Sigmoid colon (tissue), 7 donors: ENCODE results near the gene BTC. TPM values are rescaled to one million over a fixed set of nuclear protein-coding genes. Genes with fewer than 3 reads are reported as not detected.
"Not testable (repeated sequence)": the region's sequence is repeated elsewhere in the genome, so short reads cannot be mapped to it uniquely, and the experiment has no call there.

Experiments
- DNase-seq: peaks from one replicate; pipeline ENCODE4 v3.0.0-alpha.2; 2019
- H3K27ac ChIP-seq, 4 donors: fragments of 200-600 bp; sonication (generic); one replicate each; pipeline ENCODE4 v1.5.1; 2016 to 2019; ENCODE audit warnings: mild to moderate bottlenecking in 1 of 4
- H3K27me3 ChIP-seq, 3 donors: fragments of 200-600 bp; sonication (generic); one replicate each; pipeline ENCODE4 v1.5.1; 2019; ENCODE audit warnings: mild to moderate bottlenecking in 1 of 3
- H3K36me3 ChIP-seq, 4 donors: fragments of 200-600 bp; sonication (generic); one replicate each; pipeline ENCODE4 v1.5.1; 2016 to 2019
- H3K4me1 ChIP-seq, 4 donors: fragments of 200-600 bp; sonication (generic); one replicate each; pipeline ENCODE4 v1.5.1; 2017 to 2019
- H3K4me3 ChIP-seq, 4 donors: fragments of 200-600 bp; sonication (generic); one replicate each; pipeline ENCODE4 v1.5.1; 2017 to 2019; ENCODE audit warnings: mild to moderate bottlenecking in 2 of 4, moderate library complexity in 1 of 4
- H3K9me3 ChIP-seq, 4 donors: fragments of 200-600 bp in 3 of 4; sonication (generic) in 3 of 4; one replicate each; pipeline versions ENCODE4 v1.5.1 to v1.6.1; 2013 to 2019
- CTCF ChIP-seq, 4 experiments: fragments of 450-650 bp in 3 of 4; fragments of 200-600 bp in 1 of 4; IDR thresholded peaks; one replicate each; pipeline ENCODE4 v1.5.1; 2016 to 2019; ENCODE audit warnings: antibody characterized with exemption in 4 of 4, mild to moderate bottlenecking in 3 of 4, moderate library complexity in 2 of 4
- EP300 ChIP-seq, 4 donors: sonication (generic); formaldehyde crosslinking; IDR thresholded peaks; one replicate each; pipeline ENCODE4 v1.6.1; 2017; ENCODE audit warnings: antibody characterized with exemption in 4 of 4
- POLR2A ChIP-seq, 2 donors: fragments of 450-650 bp; IDR thresholded peaks; one replicate each; pipeline ENCODE4 v1.6.1; 2016; ENCODE audit warnings: antibody characterized with exemption in 2 of 2, mild to moderate bottlenecking in 2 of 2, moderate library complexity in 2 of 2
- POLR2AphosphoS5 ChIP-seq, 4 donors: sonication (generic); formaldehyde crosslinking; IDR thresholded peaks; one replicate each; pipeline ENCODE4 v1.6.1; 2017; ENCODE audit warnings: antibody characterized with exemption in 4 of 4
- WGBS, 2 donors: extraction: QIAGEN DNeasy Blood & Tissue Kit; methylation state at CpG; one replicate each; pipeline ENCODE4 v1.1.7; 2013; 5-methylcytosine and 5-hydroxymethylcytosine counted together
- intact Hi-C: fragments of 100-400 bp; cut with DNase I; formaldehyde crosslinking; loops from one replicate; pipeline ENCODE4 v1.15.1; 2023
- polyA plus RNA-seq, 3 donors: library from polyadenylated mRNA; stranded (reverse); fragments of 200-250 nt; gene quantifications; one replicate each; pipeline ENCODE4 v1.2.3, GENCODE V29; 2013
- total RNA-seq, 4 donors: library from RNA; depleted of rRNA; stranded (reverse); fragments of >200 nt; gene quantifications; one replicate each; pipeline ENCODE4 v1.1.0, GENCODE V29; 2016
- donor health status: healthy with polysubstance abuse.
- donor health status: Bipolar disorder and iron deficiency.
- donor health status: healthy.

Gene BTC
- total and polyA plus RNA-seq, 7 donors, result 0.69 to 102 (median 42.2) TPM

DNA sequence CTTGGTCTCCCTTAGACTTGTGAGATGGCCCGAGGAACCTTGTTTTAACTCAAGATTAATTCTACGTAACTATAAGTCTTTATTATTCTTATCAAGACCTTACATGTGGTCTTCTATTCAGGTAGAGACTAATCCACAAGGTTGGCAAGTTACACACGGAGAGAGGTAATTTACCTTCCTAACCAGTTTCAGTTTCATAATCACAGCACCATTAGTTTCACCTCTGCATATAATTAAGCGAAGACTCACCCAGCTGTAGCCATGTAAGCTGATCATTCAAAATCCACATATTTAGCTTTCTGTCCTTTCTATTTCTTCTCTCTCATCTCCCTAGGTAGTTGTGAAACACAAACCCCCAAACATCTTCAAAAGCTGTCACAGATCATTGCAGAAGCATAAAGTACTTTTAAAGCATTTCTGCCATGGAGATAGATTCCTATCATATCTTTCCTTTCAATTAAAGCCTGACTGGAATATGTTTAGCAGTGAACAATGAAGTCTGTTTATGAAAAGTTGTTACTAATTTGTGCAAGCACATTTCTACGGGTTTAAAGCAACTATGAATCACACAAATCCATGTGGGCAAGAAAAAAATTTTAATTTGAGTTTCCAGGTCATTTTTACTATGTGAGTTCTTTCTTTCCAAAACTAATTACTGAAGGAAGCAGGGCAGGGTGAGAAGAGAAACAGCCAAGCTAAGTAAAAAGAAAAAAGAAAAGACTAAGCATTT lies 78.5 kb downstream of the BTC start:
- intact Hi-C loops, result no loop called here
- H3K4me3 ChIP-seq, result no peak overlapping the region
- H3K36me3 ChIP-seq, result no peaks in the 10 kb centered on the region
- H3K27me3 ChIP-seq, result no peaks in the 10 kb centered on the region
- TF ChIP-seq CTCF (IDR thresholded peaks at IDR 0.05) (no peak), EP300 (IDR thresholded peaks at IDR 0.05) (no peak), POLR2AphosphoS5 (IDR thresholded peaks at IDR 0.05) (no peak), POLR2A (IDR thresholded peaks at IDR 0.05) (no peak)
- H3K27ac ChIP-seq, result peak overlapping the region; percentile 44 to 70 (median 66)
- 28 to 46% methylated on average over 5 of the region's 5 CpGs for WGBS, 2 donors
- no peak for DNase-seq
- H3K9me3 ChIP-seq, result peaks cover 0 to 5% (median 1%) of the 10 kb centered on the region in 4 donors
- H3K4me1 ChIP-seq, result peaks cover 0 to 24% (median 15%) of the 10 kb centered on the region in 4 donors

DNA sequence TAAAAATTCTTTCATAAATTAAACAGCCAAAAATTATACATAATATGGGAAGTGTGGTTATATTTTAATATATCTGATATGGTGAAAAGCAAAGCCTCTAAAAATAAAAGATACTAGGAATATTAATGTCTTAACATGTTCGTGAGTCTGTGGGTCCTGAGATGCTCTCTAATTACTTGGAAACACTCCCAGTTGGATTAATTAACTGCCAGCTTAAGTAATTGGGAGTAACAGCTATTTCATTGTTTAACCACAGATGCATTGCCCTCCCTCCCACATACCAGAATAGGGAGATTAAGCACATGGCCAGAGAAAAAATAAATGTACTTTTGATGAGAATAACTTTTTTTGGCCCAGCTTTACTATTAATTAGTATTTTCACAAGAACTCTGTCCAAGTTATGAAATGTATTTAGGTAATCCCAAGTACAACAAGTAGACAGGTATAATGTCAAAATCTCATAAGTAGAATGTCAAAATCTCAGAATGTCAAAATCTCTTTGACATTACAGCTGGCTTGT lies 79.7 kb downstream of the BTC start:
- H3K9me3 ChIP-seq, result peaks cover 0 to 5% (median 1%) of the 10 kb centered on the region in 4 donors
- WGBS, 2 donors, result 70 to 91% methylated on average over 1 of the region's 1 CpG
- H3K4me3 ChIP-seq, result no peak overlapping the region
- no peaks in the 10 kb centered on the region for H3K36me3 ChIP-seq
- peak overlapping the region in 3 of 4 donors; percentile 66 to 70 (median 66) for H3K27ac ChIP-seq
- peaks cover 0 to 24% (median 15%) of the 10 kb centered on the region in 4 donors for H3K4me1 ChIP-seq
- no peak for DNase-seq
- intact Hi-C loops, result no loop called here
- TF ChIP-seq CTCF (IDR thresholded peaks at IDR 0.05), result no peak
- no peak for TF ChIP-seq POLR2AphosphoS5 (IDR thresholded peaks at IDR 0.05)
- TF ChIP-seq EP300 (IDR thresholded peaks at IDR 0.05), result no peak
- no peak for TF ChIP-seq POLR2A (IDR thresholded peaks at IDR 0.05)
- H3K27me3 ChIP-seq, result no peaks in the 10 kb centered on the region

DNA sequence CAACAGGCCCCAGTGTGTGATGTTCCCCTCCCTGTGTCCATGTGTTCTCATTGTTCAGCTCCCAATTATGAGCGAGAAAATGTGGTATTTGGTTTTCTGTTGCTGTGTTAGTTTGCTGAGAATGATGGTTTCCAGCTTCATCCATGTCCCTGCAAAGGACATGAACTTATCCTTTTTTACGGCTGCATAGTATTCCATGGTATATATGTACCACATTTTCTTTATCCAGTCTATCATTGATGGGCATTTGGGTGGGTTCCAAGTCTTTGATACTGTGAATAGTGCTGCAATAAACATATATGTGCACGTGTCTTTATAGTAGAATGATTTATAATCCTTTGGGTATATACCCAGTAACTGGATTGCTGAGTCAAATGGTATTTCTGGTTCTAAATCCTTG lies 86.2 kb downstream of the BTC start:
- intact Hi-C loops, H3K4me3 ChIP-seq, H3K36me3 ChIP-seq, H3K27ac ChIP-seq, H3K9me3 ChIP-seq, H3K27me3 ChIP-seq, DNase-seq: not testable (repeated sequence)
- WGBS, 2 donors, result 68 to 81% methylated on average over 3 of the region's 3 CpGs
- peaks cover 0 to 19% (median 8%) of the 10 kb centered on the region in 4 donors for H3K4me1 ChIP-seq

Other genes starting within 250 kb of the BTC start
- gene PARM1, start 138.6 kb upstream of the BTC start, total RNA-seq, result 10 to 100 TPM; 21.9 to 60.9 (median 50.8) TPM
- gene PARM1, start 138.6 kb upstream of the BTC start, polyA plus RNA-seq, result 100 to 1,000 TPM in 1 of 3 donors, 10 to 100 TPM in 2; 22.2 to 107 (median 25.8) TPM